ENCODE results near the gene NDUFC1.

DNA sequence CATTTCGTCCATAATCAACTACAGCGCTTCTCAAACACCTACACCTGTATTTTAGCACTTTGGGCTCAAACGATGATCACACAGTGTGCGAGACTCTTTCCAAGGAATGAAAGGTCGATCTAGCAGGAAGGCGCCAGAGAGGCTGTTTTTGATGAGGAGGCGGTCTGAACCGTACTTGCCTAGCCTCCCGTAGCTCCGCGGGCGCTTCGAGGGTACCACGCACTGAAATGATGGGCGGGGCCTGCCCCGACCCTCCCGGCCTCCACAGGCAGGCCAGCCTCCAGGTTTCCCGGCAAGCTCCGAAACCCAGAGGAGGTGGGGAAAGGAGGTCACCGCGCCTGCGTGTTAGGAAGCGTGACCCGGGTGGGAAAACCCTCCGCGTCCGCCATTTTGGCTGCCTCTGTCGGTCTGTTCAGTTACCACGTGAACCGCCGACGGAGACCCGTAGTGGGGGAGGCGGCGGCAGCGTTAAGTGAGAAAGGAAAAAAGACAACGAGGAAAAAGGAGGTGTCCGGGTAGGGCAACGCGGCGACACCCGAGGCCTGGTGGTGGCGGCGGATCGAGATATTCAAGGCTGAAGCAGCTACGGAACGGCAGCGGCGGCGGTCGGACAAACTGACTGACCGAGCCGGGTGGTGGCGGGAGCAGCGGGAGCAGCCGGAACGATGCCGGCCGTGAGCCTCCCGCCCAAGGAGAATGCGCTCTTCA, 1.0 kb downstream of the NDUFC1 start, which contains the start of gene NAA15:
- TF ChIP-seq TEAD4 (IDR thresholded peaks at IDR 0.05; ENCODE audit: low read depth, low read length), result no peak
- TF ChIP-seq POLR2AphosphoS5 (IDR thresholded peaks at IDR 0.05; ENCODE audit: low read depth, low read length), result peak; percentile 80
- TF ChIP-seq, protein P1, sequence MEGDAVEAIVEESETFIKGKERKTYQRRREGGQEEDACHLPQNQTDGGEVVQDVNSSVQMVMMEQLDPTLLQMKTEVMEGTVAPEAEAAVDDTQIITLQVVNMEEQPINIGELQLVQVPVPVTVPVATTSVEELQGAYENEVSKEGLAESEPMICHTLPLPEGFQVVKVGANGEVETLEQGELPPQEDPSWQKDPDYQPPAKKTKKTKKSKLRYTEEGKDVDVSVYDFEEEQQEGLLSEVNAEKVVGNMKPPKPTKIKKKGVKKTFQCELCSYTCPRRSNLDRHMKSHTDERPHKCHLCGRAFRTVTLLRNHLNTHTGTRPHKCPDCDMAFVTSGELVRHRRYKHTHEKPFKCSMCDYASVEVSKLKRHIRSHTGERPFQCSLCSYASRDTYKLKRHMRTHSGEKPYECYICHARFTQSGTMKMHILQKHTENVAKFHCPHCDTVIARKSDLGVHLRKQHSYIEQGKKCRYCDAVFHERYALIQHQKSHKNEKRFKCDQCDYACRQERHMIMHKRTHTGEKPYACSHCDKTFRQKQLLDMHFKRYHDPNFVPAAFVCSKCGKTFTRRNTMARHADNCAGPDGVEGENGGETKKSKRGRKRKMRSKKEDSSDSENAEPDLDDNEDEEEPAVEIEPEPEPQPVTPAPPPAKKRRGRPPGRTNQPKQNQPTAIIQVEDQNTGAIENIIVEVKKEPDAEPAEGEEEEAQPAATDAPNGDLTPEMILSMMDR (IDR thresholded peaks at IDR 0.05; ENCODE audit: control extremely low read depth in 1 of 3, insufficient read depth in 1 of 3, low read depth in 1 of 3, low read length in 3 of 3), result no peak
- no peak; a peak in 1 of 3 replicates for TF ChIP-seq POLR2A (IDR thresholded peaks at IDR 0.05; ENCODE audit: control extremely low read depth in 1 of 2, low read depth in 2 of 2, low read length in 2 of 2)
- TF ChIP-seq EGR1 (IDR thresholded peaks at IDR 0.05; ENCODE audit: borderline replicate concordance, low read depth, low read length), result 0 out of 2 replicates have a peak, but pooled peaks have one; percentile 5
- TF ChIP-seq EZH2 (IDR thresholded peaks at IDR 0.05; ENCODE audit: low read depth, low read length, severe bottlenecking), result no peak
- TF ChIP-seq GTF2F1 (IDR thresholded peaks at IDR 0.05; ENCODE audit: borderline replicate concordance, low read depth, low read length), result peak; percentile 56; the same call in 1 of the 2 replicates
- TF ChIP-seq RAD21 (IDR thresholded peaks at IDR 0.05 in 1 of 2, conservative IDR thresholded peaks at IDR 0.05 in 1 of 2; ENCODE audit: low read depth in 2 of 2, low read length in 2 of 2), result peak in 1 of 2 experiments; percentile 10; a peak in 2 of 4 replicates
